ES-I3 (cell line): ENCODE data around the gene HAND2.
A peak's percentile ranks its signal among the peaks of the same experiment; 100 is the strongest.

Source experiments
- H3K36me3 ChIP-seq: 2 replicates; pipeline ENCODE4 v1.6.1; 2013; ENCODE audit warnings: mild to moderate bottlenecking, low read length, control low read depth, moderate library complexity; ENCODE audit not compliant: insufficient read depth
- H3K4me1 ChIP-seq: 2 replicates; pipeline ENCODE4 v1.6.1; 2013; ENCODE audit warnings: mild to moderate bottlenecking, control low read depth, low read length; ENCODE audit not compliant: insufficient read depth
- H3K9ac ChIP-seq: 2 replicates; pipeline ENCODE4 v1.6.1; 2013; ENCODE audit warnings: low read depth, mild to moderate bottlenecking, low read length, moderate library complexity
- H3K9me3 ChIP-seq: 2 replicates; pipeline ENCODE4 v1.6.1; 2013; ENCODE audit warnings: mild to moderate bottlenecking, low read length, moderate library complexity; ENCODE audit not compliant: control insufficient read depth, insufficient read depth

HAND2 gene

GRCh38 chr4:173529477-173530325 is at the start of gene HAND2:
Gene HAND2 (minus strand): TSS chr4:173530229. CDS start chr4:173529289, 940 bp downstream.
- peak within 1 kb of the TSS; percentile 42; the same call in 1 of the 2 replicates for H3K9ac ChIP-seq
- peaks cover under 1% of the 10 kb centered on the region; the same call in 1 of the 2 replicates for H3K4me1 ChIP-seq
- H3K9me3 ChIP-seq = no peaks in the 10 kb centered on the region
- no peaks in the 10 kb centered on the region for H3K36me3 ChIP-seq

- H3K9me3 ChIP-seq = no peaks in the 10 kb centered on the region
- no peak overlapping the region for H3K9ac ChIP-seq
- H3K4me1 ChIP-seq = no peaks in the 10 kb centered on the region
- no peaks in the 10 kb centered on the region for H3K36me3 ChIP-seq
Observed at GRCh38 chr4:173578956-173579355, 48.9 kb upstream of the HAND2 start.

GRCh38 chr4:173577963-173578362 is 47.9 kb upstream of the HAND2 start:
- Histone ChIP-seq H3K36me3 (no peaks in the 10 kb centered on the region), H3K9me3 (no peaks in the 10 kb centered on the region), H3K9ac (no peak overlapping the region), H3K4me1 (no peaks in the 10 kb centered on the region)

GRCh38 chr4:173575482-173576152 is 45.6 kb upstream of the HAND2 start:
- no peak overlapping the region for H3K9ac ChIP-seq
- no peaks in the 10 kb centered on the region for H3K36me3 ChIP-seq
- no peaks in the 10 kb centered on the region for H3K9me3 ChIP-seq
- no peaks in the 10 kb centered on the region for H3K4me1 ChIP-seq

GRCh38 chr4:173573725-173574124 is 43.7 kb upstream of the HAND2 start:
- Histone ChIP-seq H3K9me3 (no peaks in the 10 kb centered on the region), H3K4me1 (no peaks in the 10 kb centered on the region), H3K9ac (no peak overlapping the region), H3K36me3 (no peaks in the 10 kb centered on the region)

- H3K9me3 ChIP-seq = no peaks in the 10 kb centered on the region
- H3K9ac ChIP-seq = no peak overlapping the region
- H3K36me3 ChIP-seq = no peaks in the 10 kb centered on the region
- H3K4me1 ChIP-seq = no peaks in the 10 kb centered on the region
Observed at GRCh38 chr4:173573286-173573685, 43.3 kb upstream of the HAND2 start.

GRCh38 chr4:173572493-173573129 is 42.6 kb upstream of the HAND2 start:
- H3K4me1 ChIP-seq = no peaks in the 10 kb centered on the region
- no peaks in the 10 kb centered on the region for H3K9me3 ChIP-seq
- H3K36me3 ChIP-seq = no peaks in the 10 kb centered on the region
- no peak overlapping the region for H3K9ac ChIP-seq

- Histone ChIP-seq H3K4me1 (no peaks in the 10 kb centered on the region), H3K9me3 (no peaks in the 10 kb centered on the region), H3K36me3 (no peaks in the 10 kb centered on the region), H3K9ac (no peak overlapping the region)
Observed at GRCh38 chr4:173571620-173572019, 41.6 kb upstream of the HAND2 start.

- Histone ChIP-seq H3K9me3 (no peaks in the 10 kb centered on the region), H3K36me3 (no peaks in the 10 kb centered on the region), H3K9ac (no peak overlapping the region), H3K4me1 (no peaks in the 10 kb centered on the region)
Observed at GRCh38 chr4:173565281-173565680, 35.3 kb upstream of the HAND2 start.

GRCh38 chr4:173564461-173564860 is 34.4 kb upstream of the HAND2 start:
- H3K36me3 ChIP-seq = no peaks in the 10 kb centered on the region
- no peak overlapping the region for H3K9ac ChIP-seq
- H3K4me1 ChIP-seq = no peaks in the 10 kb centered on the region
- no peaks in the 10 kb centered on the region for H3K9me3 ChIP-seq

GRCh38 chr4:173560896-173561295 is 30.9 kb upstream of the HAND2 start:
- Histone ChIP-seq H3K9ac (no peak overlapping the region), H3K4me1 (peaks cover 4% of the 10 kb centered on the region; the same call in 1 of the 2 replicates), H3K9me3 (no peaks in the 10 kb centered on the region), H3K36me3 (no peaks in the 10 kb centered on the region)

- peaks cover 4% of the 10 kb centered on the region; the same call in 1 of the 2 replicates for H3K4me1 ChIP-seq
- H3K36me3 ChIP-seq = no peaks in the 10 kb centered on the region
- no peak overlapping the region for H3K9ac ChIP-seq
- H3K9me3 ChIP-seq = no peaks in the 10 kb centered on the region
Observed at GRCh38 chr4:173556398-173557131, 26.5 kb upstream of the HAND2 start.

GRCh38 chr4:173547889-173548288 is 17.9 kb upstream of the HAND2 start:
- H3K4me1 ChIP-seq = no peaks in the 10 kb centered on the region
- H3K9me3 ChIP-seq = no peaks in the 10 kb centered on the region
- H3K36me3 ChIP-seq = no peaks in the 10 kb centered on the region
- H3K9ac ChIP-seq = no peak overlapping the region

- H3K36me3 ChIP-seq = no peaks in the 10 kb centered on the region
- H3K4me1 ChIP-seq = no peaks in the 10 kb centered on the region
- H3K9me3 ChIP-seq = no peaks in the 10 kb centered on the region
- H3K9ac ChIP-seq = no peak overlapping the region
Observed at GRCh38 chr4:173546776-173547175, 16.7 kb upstream of the HAND2 start.
